Heart right ventricle (tissue), 16 donors: Measurements from ENCODE around the gene ERP44. TPM values are rescaled to one million over a fixed set of nuclear protein-coding genes. Genes with fewer than 3 reads are reported as not detected.

Source experiments
- ATAC-seq, 8 donors: fragments of 200-7000 bp; cut with Tn5 transposase; one replicate each; pipeline ENCODE4 v1.9.1; 2020; ENCODE audit warnings: mild to moderate bottlenecking in 8 of 8, moderate library complexity in 8 of 8, moderate number of reproducible peaks in 1 of 8
- DNase-seq, 2 donors: peaks; one replicate each; pipeline ENCODE4 v3.0.0-alpha.2; 2020
- H3K27ac ChIP-seq, 10 donors: fragments of 200-600 bp; sonication (generic) in 2 of 10; one replicate each; pipeline versions ENCODE4 v1.5.0 to v1.8.0; 2020 to 2022; ENCODE audit warnings: mild to moderate bottlenecking in 3 of 10
- H3K27me3 ChIP-seq, 7 donors: fragments of 200-600 bp; one replicate each; pipeline ENCODE4 v1.8.0; 2021 to 2022; ENCODE audit warnings: mild to moderate bottlenecking in 2 of 7
- H3K36me3 ChIP-seq, 9 donors: fragments of 200-600 bp; sonication (generic) in 1 of 9; one replicate each; pipeline versions ENCODE4 v1.5.0 to v1.8.0; 2020 to 2022; ENCODE audit warnings: mild to moderate bottlenecking in 2 of 9
- H3K4me1 ChIP-seq, 9 donors: fragments of 200-600 bp; sonication (generic) in 1 of 9; one replicate each; pipeline versions ENCODE4 v1.5.0 to v1.8.0; 2020 to 2022; ENCODE audit warnings: mild to moderate bottlenecking in 4 of 9
- H3K4me3 ChIP-seq, 10 donors: fragments of 200-600 bp; sonication (generic) in 2 of 10; one replicate each; pipeline versions ENCODE4 v1.5.0 to v1.8.0; 2020 to 2022; ENCODE audit warnings: mild to moderate bottlenecking in 7 of 10, moderate library complexity in 2 of 10
- H3K9me3 ChIP-seq, 11 donors: fragments of 200-600 bp in 10 of 11; sonication (generic) in 2 of 11; one replicate each; pipeline versions ENCODE4 v1.5.0 to v1.8.0; 2013 to 2022; ENCODE audit warnings: mild to moderate bottlenecking in 2 of 11, control low read depth in 1 of 11, moderate library complexity in 1 of 11
- CTCF ChIP-seq, 9 donors: fragments of 200-600 bp; sonication (generic) in 2 of 9; IDR thresholded peaks; one replicate each; pipeline versions ENCODE4 v1.5.0 to v1.8.0; 2021 to 2022; ENCODE audit warnings: antibody characterized with exemption in 9 of 9, mild to moderate bottlenecking in 5 of 9, moderate library complexity in 1 of 9
- WGBS, 2 donors: extraction: QIAGEN DNeasy Blood & Tissue Kit; methylation state at CpG; one replicate each; pipeline ENCODE4 v1.1.7; 2013; ENCODE audit warnings: inconsistent platforms in 1 of 2; 5-methylcytosine and 5-hydroxymethylcytosine counted together
- intact Hi-C, 10 donors: fragments of 100-400 bp; cut with DNase I; formaldehyde crosslinking; loops; one replicate each; pipeline versions ENCODE4 v1.11.1 to v1.14.2; 2022
- polyA plus RNA-seq, 2 donors: library from polyadenylated mRNA; stranded (reverse); fragments of 200-250 nt; gene quantifications; one replicate each; pipeline ENCODE4 v1.2.3, GENCODE V29; 2013
- total RNA-seq, 10 donors: library from RNA; stranded (reverse); fragmentation: NEBNext Ultra II Directional in 3 of 10; extraction: Animal tissue kit (Norgen Biotek cat#: 25700) in 3 of 10; gene quantifications; one replicate each; pipeline versions ENCODE4 v1.2.1 to v1.2.4, GENCODE V29; 2021 to 2023
- donor health status: Arrhythmogenic right ventricular cardiomyopathy.
- donor health status: ischemic (EF 13 %, LVEDD 7.1; RV severe dilation, severe dysfunction).
- donor health status: healthy with polysubstance abuse.
- donor health status: DM: no; HTN: yes; CAD: no.
- donor health status: DM: no; HTN: no; CAD: no.
- donor health status: ischemic (EF 25% LVEDD 6.9; RV normal size, moderate dysfunction).
- donor health status: ischemic (EF 25% LVEDD 5.7; RV mildly dilated, moderate dysfunction).
- donor health status: healthy.
- donor health status: DM: yes; HTN: yes; CAD: no.
- donor health status: Ischemic cardiomyopathy.
- donor health status: ischemic (EF 35%, LVEDD 5.7; RV mildly dilated, moderate dysfunction).
- donor health status: nonischemic (EF 11% LVEDD 7.7; RV severe dilation, severe dysfunction).
- donor health status: DM: yes; HTN: yes; CAD: no.
- donor health status: PGD.
- donor health status: ischemic (EF 29% LVEDD 5.4; RV normal size, mild dysfunction).
- donor health status: nonischemic (EF 23%, LVEDD 6.1; RV moderate dilation, normal function).

ERP44 gene
- total and polyA plus RNA-seq, 12 donors: 11.9 to 19.8 (median 15.2) TPM

- peaks cover 0 to 82% (median 26%) of the 10 kb centered on the region in 9 donors for H3K36me3 ChIP-seq
- intact Hi-C loops: no loop called here
- H3K4me3 ChIP-seq: no peak overlapping the region
- no peaks in the 10 kb centered on the region for H3K9me3 ChIP-seq
- no peaks in the 10 kb centered on the region for H3K27me3 ChIP-seq
- TF ChIP-seq CTCF (IDR thresholded peaks at IDR 0.05): no peak
- no peaks in the 10 kb centered on the region for H3K4me1 ChIP-seq
- no peak for DNase-seq
- no peak for ATAC-seq
- WGBS, 2 donors: 88 to 96% methylated on average over 1 of the region's 1 CpG
- no peak overlapping the region for H3K27ac ChIP-seq
These were observed 134.5 kb downstream of the ERP44 start for GRCh38 chr9:99964336-99964735.

GRCh38 chr9:99962680-99963261 lies 136.0 kb downstream of the ERP44 start:
- 94 to 97% methylated on average over 1 of the region's 1 CpG for WGBS, 2 donors
- no peak for TF ChIP-seq CTCF (IDR thresholded peaks at IDR 0.05)
- no peak for DNase-seq
- intact Hi-C loops: no loop called here
- Histone ChIP-seq H3K9me3 (no peaks in the 10 kb centered on the region), H3K36me3 (peaks cover 0 to 79% (median 20%) of the 10 kb centered on the region in 9 donors), H3K4me3 (no peak overlapping the region), H3K4me1 (no peaks in the 10 kb centered on the region), H3K27ac (no peak overlapping the region), H3K27me3 (no peaks in the 10 kb centered on the region)
- no peak for ATAC-seq

- intact Hi-C loops: no loop called here
- ATAC-seq: no peak
- DNase-seq: no peak
- TF ChIP-seq CTCF (IDR thresholded peaks at IDR 0.05): no peak
- H3K4me3 ChIP-seq: no peak overlapping the region
- no peak overlapping the region for H3K27ac ChIP-seq
- no peaks in the 10 kb centered on the region for H3K27me3 ChIP-seq
- H3K4me1 ChIP-seq: peaks cover 0 to 11% (median 0%) of the 10 kb centered on the region in 9 donors
- 80 to 88% methylated on average over 4 of the region's 4 CpGs for WGBS, 2 donors
- no peaks in the 10 kb centered on the region for H3K9me3 ChIP-seq
- peaks cover 0 to 55% (median 14%) of the 10 kb centered on the region in 9 donors for H3K36me3 ChIP-seq
These were observed 143.2 kb downstream of the ERP44 start for GRCh38 chr9:99955606-99956005.

- Histone ChIP-seq H3K9me3 (no peaks in the 10 kb centered on the region), H3K4me1 (peaks cover 0 to 11% (median 0%) of the 10 kb centered on the region in 9 donors), H3K36me3 (peaks cover 0 to 48% (median 14%) of the 10 kb centered on the region in 9 donors), H3K4me3 (no peak overlapping the region), H3K27me3 (no peaks in the 10 kb centered on the region), H3K27ac (no peak overlapping the region)
- TF ChIP-seq CTCF (IDR thresholded peaks at IDR 0.05): no peak
- DNase-seq: no peak
- ATAC-seq: no peak
- WGBS, 2 donors: 85 to 88% methylated on average over 1 of the region's 1 CpG
- intact Hi-C loops: no loop called here
These were observed 144.0 kb downstream of the ERP44 start for GRCh38 chr9:99954819-99955218.
